ENCODE measurements around the gene PDGFD. TPM values are rescaled to one million over a fixed set of nuclear protein-coding genes. Genes with fewer than 3 reads are reported as not detected.
A peak's percentile ranks its signal among the peaks of the same experiment; 100 is the strongest.

Gene PDGFD
- total RNA-seq, 2 donors from 2014 or later = 14.4 to 27.8 TPM

- TF ChIP-seq, protein P1, sequence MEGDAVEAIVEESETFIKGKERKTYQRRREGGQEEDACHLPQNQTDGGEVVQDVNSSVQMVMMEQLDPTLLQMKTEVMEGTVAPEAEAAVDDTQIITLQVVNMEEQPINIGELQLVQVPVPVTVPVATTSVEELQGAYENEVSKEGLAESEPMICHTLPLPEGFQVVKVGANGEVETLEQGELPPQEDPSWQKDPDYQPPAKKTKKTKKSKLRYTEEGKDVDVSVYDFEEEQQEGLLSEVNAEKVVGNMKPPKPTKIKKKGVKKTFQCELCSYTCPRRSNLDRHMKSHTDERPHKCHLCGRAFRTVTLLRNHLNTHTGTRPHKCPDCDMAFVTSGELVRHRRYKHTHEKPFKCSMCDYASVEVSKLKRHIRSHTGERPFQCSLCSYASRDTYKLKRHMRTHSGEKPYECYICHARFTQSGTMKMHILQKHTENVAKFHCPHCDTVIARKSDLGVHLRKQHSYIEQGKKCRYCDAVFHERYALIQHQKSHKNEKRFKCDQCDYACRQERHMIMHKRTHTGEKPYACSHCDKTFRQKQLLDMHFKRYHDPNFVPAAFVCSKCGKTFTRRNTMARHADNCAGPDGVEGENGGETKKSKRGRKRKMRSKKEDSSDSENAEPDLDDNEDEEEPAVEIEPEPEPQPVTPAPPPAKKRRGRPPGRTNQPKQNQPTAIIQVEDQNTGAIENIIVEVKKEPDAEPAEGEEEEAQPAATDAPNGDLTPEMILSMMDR (IDR thresholded peaks at IDR 0.05) = no peak
- peaks cover 0 to 6% of the 10 kb centered on the region in 2 donors for H3K9me3 ChIP-seq
- no peak overlapping the region for H3K4me3 ChIP-seq
- H3K27ac ChIP-seq = no peak overlapping the region
- H3K27me3 ChIP-seq = no peaks in the 10 kb centered on the region
- no peaks in the 10 kb centered on the region for H3K4me1 ChIP-seq
- DNase-seq (ENCODE audit: low spot score) = no peak
- H3K36me3 ChIP-seq = no peaks in the 10 kb centered on the region
Measured at GRCh38 chr11:104152941-104153505, 10.9 kb downstream of the PDGFD start.

GRCh38 chr11:104151404-104152204, 12.3 kb downstream of the PDGFD start:
- H3K4me3 ChIP-seq = no peak overlapping the region
- H3K9me3 ChIP-seq = peaks cover 0 to 6% of the 10 kb centered on the region in 2 donors
- H3K4me1 ChIP-seq = no peaks in the 10 kb centered on the region
- TF ChIP-seq, protein P1 (IDR thresholded peaks at IDR 0.05) = peak in 1 of 2 donors; percentile 42
- no peaks in the 10 kb centered on the region for H3K36me3 ChIP-seq
- no peak overlapping the region for H3K27ac ChIP-seq
- no peaks in the 10 kb centered on the region for H3K27me3 ChIP-seq
- DNase-seq (ENCODE audit: low spot score) = no peak

- TF ChIP-seq, protein P1 (IDR thresholded peaks at IDR 0.05) = no peak
- Histone ChIP-seq H3K27ac (no peak overlapping the region), H3K27me3 (no peaks in the 10 kb centered on the region), H3K9me3 (peaks cover 0 to 6% of the 10 kb centered on the region in 2 donors), H3K36me3 (no peaks in the 10 kb centered on the region), H3K4me1 (no peaks in the 10 kb centered on the region), H3K4me3 (no peak overlapping the region)
- DNase-seq (ENCODE audit: low spot score) = no peak
Measured at GRCh38 chr11:104148706-104149105, 15.2 kb downstream of the PDGFD start.

DNA sequence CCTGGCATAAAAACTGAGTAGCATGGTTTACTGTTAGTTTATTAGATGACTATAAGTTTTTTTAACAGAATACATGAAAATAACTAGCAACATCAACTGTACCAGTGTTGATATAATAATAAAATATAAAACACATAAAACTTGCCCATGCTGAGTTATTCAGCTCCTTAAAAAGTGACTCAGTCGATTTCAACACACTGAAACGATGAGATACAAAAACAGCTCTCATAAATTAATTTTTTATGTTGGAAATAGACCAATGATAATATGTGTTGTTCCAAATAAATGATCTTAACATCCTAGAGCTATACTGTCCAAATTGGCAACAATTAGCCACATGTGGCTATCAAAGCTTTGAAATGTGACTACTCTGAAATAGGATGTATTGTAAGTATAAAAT, 15.9 kb downstream of the PDGFD start:
- no peak for DNase-seq (ENCODE audit: low spot score)
- TF ChIP-seq, protein P1 (IDR thresholded peaks at IDR 0.05) = no peak
- Histone ChIP-seq H3K27me3 (no peaks in the 10 kb centered on the region), H3K27ac (no peak overlapping the region), H3K4me3 (no peak overlapping the region), H3K36me3 (no peaks in the 10 kb centered on the region), H3K4me1 (no peaks in the 10 kb centered on the region), H3K9me3 (peaks cover 0 to 6% of the 10 kb centered on the region in 2 donors)

DNA sequence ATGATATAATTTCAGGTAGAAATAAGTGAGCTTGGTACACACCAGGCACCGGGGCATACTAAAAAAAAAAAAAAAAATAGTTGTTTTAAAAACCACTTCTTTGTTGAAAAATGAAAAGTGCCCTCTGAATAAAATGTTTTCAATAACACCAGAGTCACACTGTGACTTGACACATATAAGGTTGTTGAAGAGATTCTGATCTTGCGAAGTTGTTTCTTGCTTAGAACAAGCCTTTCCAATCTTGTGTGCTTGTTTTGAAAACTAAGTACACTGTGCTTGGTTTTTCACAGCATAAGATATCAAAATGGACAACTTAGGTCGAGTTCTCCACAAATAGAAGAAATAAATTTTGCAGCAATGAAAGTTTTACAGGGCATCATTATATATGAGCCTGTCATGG, 17.0 kb downstream of the PDGFD start:
- no peak overlapping the region for H3K27ac ChIP-seq
- TF ChIP-seq, protein P1 (IDR thresholded peaks at IDR 0.05) = no peak
- no peaks in the 10 kb centered on the region for H3K4me1 ChIP-seq
- no peaks in the 10 kb centered on the region for H3K36me3 ChIP-seq
- peaks cover 0 to 6% of the 10 kb centered on the region in 2 donors for H3K9me3 ChIP-seq
- no peaks in the 10 kb centered on the region for H3K27me3 ChIP-seq
- no peak for DNase-seq (ENCODE audit: low spot score)
- H3K4me3 ChIP-seq = no peak overlapping the region

Data from right atrium auricular region (tissue), 2 donors.